Measurements from ENCODE around the gene CGB1.
"Not testable (repeated sequence)": the region's sequence is repeated elsewhere in the genome, so short reads cannot be mapped to it uniquely, and the experiment has no call there.

CGB1 gene

DNA sequence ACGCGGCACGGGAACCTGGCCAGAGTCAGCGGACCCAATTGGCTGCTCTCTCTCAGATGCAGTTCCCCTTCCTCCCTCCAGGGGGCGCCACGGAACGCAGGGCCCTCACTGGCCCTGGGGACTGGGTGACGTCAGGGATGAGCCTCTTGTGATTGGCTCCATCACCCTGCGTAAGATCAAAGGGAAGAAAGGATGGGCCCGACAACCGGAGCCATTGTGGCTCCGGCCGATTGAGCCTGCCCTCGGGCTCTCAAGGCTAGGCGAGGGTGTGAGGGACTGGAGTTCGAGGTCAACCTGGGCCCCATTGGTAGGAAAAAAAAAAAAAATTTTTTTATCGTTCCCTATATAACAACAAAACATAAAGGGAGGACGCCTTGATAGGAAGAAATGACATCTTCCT lies at the start of gene CGB1:
TSS of gene CGB1 (minus strand) at position 81 of the 400 bp plus-strand sequence. CDS start 184 bp downstream, outside the sequence.
- not testable (repeated sequence) for FAIRE-seq; DNase-seq (ENCODE audit: low spot score)

GRCh38 chr19:49086296-49086695 lies 49.6 kb upstream of the CGB1 start:
- DNase-seq (ENCODE audit: low spot score) (no peak), FAIRE-seq (no peak)

- FAIRE-seq (no peak), DNase-seq (ENCODE audit: low spot score) (no peak)
These were observed 49.2 kb upstream of the CGB1 start for GRCh38 chr19:49085868-49086232.

DNA sequence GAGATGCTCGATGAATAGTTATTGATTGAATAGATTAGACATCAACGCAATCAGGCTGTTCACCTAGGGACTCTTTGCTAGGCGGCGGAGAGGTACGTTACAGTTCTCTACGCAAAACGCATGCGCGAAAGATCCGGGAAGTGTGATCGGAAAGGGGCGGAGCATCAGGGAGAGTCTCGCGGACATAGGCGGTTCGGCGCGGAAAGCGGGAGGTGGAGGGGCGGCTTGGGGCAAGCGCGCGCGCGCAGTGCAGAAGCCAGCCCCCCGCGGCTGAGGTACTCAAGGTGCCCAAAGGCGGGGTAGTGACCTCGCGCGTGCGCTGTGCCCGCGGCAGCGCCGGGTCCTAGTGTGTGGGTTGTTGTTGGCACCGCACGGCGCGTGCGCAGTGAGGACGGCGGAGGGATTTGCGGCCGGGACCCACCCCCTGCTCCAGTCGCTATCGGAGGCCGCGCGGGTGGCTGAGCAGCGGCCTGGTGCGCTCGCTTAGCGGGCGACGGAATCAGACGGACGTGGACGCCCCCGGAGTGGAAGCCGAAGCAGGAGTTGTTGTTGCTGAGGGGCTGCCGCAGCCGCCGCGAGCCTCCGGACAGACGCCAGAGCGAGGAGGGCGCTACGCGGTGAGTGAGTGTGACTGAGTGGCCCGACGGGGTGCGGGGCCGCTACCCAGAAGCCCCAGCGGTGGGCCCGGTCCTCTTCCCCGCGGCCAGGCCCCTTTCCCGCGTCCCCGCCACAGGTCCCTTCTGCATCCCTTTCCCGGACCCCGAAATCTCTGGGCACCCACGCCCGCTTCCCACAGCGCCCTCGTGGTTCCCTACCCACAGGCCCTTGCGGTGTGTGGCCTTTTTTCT lies 48.5 kb upstream of the CGB1 start, which contains the start of gene SNRNP70:
TSS of gene SNRNP70 (plus strand) at position 432 of the 848 bp plus-strand sequence. CDS start 964 bp downstream, outside the sequence.
- FAIRE-seq (peak; percentile 65), DNase-seq (ENCODE audit: low spot score) (peak; percentile 96)

DNA sequence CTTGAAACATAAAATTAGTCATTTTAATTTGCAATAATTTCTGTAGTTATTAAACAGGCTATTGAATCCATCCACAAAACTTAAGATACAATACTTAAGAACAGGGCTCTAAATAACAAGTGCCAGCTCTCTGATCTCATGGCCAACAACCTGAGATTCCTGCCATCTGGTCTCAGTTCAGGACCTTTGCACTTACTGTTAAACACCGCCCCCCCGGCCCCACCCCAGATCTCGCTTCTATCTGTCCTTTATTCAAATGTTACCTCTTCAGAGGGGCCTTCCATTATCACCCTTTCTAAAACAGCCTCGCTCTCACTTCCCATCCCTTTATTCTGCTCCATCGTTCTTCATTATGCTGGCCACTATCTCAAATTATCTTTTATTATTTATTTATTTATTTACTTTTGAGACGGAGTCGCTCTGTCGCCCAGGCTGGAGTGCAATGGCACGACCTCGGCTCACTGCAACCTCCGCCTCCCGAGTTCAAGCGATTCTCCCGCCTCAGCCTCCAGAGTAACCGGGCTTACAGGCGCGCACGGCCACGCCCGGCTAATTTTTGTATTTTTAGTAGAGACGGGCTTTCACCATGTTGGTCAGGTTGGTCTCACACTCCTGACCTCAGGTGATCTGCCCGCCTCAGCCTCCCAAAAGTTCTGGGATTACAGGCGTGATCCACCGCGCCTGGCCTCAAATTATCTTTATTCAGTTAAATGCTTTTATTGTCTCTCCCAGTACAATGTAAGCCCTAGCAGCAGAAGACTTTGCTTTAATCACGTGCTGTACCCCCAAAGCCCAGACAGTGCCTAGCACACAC lies 47.7 kb upstream of the CGB1 start:
- DNase-seq (ENCODE audit: low spot score): no peak
- FAIRE-seq: no peak

GRCh38 chr19:49081273-49081672 lies 44.6 kb upstream of the CGB1 start:
- DNase-seq (ENCODE audit: low spot score) (no peak), FAIRE-seq (no peak)

- FAIRE-seq (no peak), DNase-seq (ENCODE audit: low spot score) (no peak)
These were observed 43.7 kb upstream of the CGB1 start for GRCh38 chr19:49080392-49080791.

GRCh38 chr19:49074869-49075268 lies 38.2 kb upstream of the CGB1 start:
- DNase-seq (ENCODE audit: low spot score): peak; percentile 23

GRCh38 chr19:49073514-49074378 lies 37.1 kb upstream of the CGB1 start:
- peak; percentile 21 for DNase-seq (ENCODE audit: low spot score)
- no peak for FAIRE-seq

More at GRCh38 chr19:49074869-49075268, 38.2 kb upstream of the CGB1 start:
- FAIRE-seq: not testable (repeated sequence)

DNA sequence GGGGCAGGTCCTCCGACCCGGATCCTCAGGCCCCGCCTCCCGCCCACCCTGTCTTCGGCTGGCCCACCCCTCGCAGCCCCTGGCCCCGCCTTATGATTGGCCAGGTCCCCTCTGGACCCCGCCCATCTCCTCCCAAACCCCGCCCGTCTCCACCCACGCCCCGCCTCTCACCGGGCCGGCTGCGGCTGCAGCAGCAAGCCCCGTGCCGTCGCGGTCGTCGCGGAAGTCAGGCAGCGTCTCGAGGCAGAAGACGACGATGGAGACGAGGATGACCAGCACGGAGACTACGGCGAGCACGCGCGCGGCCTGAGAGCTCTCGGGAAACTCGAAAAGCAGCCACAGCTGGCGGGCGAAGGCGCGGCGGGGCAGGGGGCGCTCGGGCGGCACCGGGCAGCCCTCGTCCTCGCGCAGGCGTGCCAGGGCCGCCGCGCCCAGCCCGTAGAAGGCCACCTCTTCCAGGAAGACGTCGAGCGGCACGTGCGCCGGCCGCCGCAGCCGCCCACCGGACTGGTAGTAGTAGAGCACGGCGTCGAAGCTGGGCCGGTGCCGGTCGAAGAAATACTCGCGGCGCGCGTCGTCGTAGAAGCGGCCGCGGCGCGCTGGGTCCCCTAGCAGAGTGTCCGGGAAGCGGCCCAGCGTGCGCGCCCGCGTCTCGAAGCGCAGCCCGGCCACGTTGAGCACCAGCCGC lies 35.3 kb upstream of the CGB1 start:
- DNase-seq (ENCODE audit: low spot score) (no peak), FAIRE-seq (no peak)

DNA sequence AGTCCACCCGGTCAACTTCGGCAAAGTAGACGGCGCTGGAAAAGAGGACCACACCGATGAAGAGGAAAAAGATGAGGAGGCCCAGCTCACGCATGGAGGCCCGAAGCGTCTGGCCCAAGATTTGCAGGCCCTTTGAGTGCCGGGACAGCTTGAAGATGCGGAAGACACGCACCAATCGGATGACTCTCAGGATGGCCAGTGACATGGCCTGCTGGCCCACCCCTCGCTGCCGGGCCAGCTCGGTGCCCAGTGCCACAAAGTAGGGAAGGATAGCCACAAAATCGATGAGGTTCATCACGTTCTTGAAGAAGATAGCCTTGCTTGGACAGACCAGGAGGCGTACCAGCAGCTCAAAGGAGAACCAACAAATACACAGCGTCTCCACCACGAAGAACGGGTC lies 33.7 kb upstream of the CGB1 start:
- FAIRE-seq (no peak), DNase-seq (ENCODE audit: low spot score) (no peak)

- no peak for DNase-seq (ENCODE audit: low spot score)
- FAIRE-seq: no peak
These were observed 32.3 kb upstream of the CGB1 start for GRCh38 chr19:49069026-49069425.

GRCh38 chr19:49067554-49067953 lies 30.9 kb upstream of the CGB1 start:
- no peak for DNase-seq (ENCODE audit: low spot score)
- FAIRE-seq: no peak

GRCh38 chr19:49065905-49066512 lies 29.3 kb upstream of the CGB1 start:
- FAIRE-seq (no peak), DNase-seq (ENCODE audit: low spot score) (no peak)

DNA sequence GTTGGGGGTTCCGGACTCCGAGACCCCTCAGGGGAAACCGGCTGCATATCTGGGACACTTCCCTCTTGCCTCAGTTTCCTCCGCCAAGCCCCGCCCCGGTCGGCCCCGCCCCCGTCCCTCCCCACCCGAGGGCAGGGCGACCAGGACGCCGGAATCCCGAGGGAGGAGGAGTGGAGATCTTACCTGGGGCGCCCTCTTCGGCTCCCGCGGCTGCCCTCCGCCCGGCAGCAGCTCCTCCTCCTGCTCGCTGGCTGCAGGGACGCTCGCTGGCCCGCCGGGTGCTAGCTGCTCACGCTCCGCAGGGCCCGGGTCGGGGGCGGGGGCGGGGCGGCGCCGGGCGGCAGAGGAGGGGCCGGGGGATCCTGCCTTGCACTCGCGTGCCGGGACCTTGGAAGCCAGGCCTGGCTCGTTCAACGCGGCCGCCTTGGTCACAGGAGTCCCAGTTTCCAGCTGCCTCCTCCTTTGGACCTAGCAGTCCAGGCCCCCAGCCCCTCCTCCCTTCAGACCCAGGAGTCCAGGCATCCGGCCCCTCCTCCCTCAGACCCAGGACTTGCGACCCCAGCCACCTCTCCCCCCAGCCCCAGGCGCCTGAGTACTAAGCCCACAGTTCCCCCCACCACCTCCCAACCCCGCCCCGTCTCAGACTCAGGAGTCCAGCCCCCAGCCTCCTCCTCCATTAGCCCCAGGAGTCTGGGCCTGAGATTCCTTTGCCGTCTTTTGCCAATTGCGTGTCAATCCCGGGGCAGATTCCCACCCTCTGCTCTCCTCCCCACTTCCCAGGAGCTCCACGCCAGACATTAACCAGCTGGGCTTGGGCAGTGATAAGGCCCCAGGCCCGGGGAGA lies 28.3 kb upstream of the CGB1 start, which contains the start of gene NTF4:
TSS of gene NTF4 (minus strand) at position 51 of the 844 bp plus-strand sequence. CDS start 2,821 bp downstream, outside the sequence.
- FAIRE-seq (no peak), DNase-seq (ENCODE audit: low spot score) (no peak)

- DNase-seq (ENCODE audit: low spot score) (no peak), FAIRE-seq (no peak)
These were observed 27.4 kb upstream of the CGB1 start for GRCh38 chr19:49064029-49064629.

GRCh38 chr19:49061445-49061844 lies 24.8 kb upstream of the CGB1 start:
- FAIRE-seq: no peak
- DNase-seq (ENCODE audit: low spot score): no peak

- FAIRE-seq: no peak
- no peak for DNase-seq (ENCODE audit: low spot score)
These were observed 24.3 kb upstream of the CGB1 start for GRCh38 chr19:49061000-49061399.

DNA sequence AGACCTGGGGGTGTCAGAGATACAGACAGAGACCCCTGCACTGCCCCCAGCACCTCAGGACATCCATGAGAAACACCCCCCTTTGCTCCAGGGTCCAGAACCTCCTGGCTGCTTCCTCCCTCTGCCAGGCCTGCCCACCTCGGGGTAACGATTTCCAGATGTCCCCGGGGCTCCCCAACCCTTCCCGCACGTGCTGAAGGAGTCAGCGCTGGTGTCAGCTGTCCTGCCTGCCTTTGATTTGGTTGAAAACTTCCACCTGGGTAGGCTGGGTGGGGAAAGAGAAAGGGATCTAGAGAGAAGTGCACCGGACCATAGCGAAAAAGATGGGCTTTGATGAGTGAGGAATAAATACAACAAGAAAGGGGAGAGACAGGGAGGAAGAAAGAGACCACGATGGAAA lies 22.4 kb upstream of the CGB1 start:
- no peak for DNase-seq (ENCODE audit: low spot score)
- FAIRE-seq: no peak
